ENCODE data around the gene TMED6.

- TF ChIP-seq CTCF (IDR thresholded peaks at IDR 0.05) (peak; percentile 84), ZFX (IDR thresholded peaks at IDR 0.05; ENCODE audit: borderline replicate concordance) (no peak)
Measured at GRCh38 chr16:69339289-69340094, 12.1 kb downstream of the TMED6 start, which contains the start of the genes COG8 and NIP7.

Data from 22Rv1 (cell line).